H1 (cell line): ENCODE measurements around the gene KRTAP4-2. TPM values are rescaled to one million over a fixed set of nuclear protein-coding genes. Genes with fewer than 3 reads are reported as not detected.

Source experiments
- CTCF ChIA-PET: fragments of 300-600 bp; sonication (Branson Sonifier 250); formaldehyde crosslinking; loops from one replicate; lab custom pipeline; 2021; ENCODE audit not compliant: partially characterized antibody; lab: Charles Lee
- POLR2A ChIA-PET: fragments of 300-600 bp; sonication (Branson Sonifier 250); formaldehyde crosslinking; loops from one replicate; lab custom pipeline; 2021; ENCODE audit warnings: inconsistent platforms; ENCODE audit not compliant: partially characterized antibody; lab: Charles Lee
- DNase-seq, 2 experiments: peaks; one replicate each; pipeline versions ENCODE4 v3.0.0 to v3.0.0-alpha.2; 2010 to 2022; ENCODE audit warnings: low spot score in 2 of 2, low read depth in 1 of 2, mixed read lengths in 1 of 2
- FAIRE-seq: peaks from 2 replicates; lab custom pipeline; 2011; peaks lifted over from hg19 to GRCh38; lab: Jason Lieb, UNC
- H2AFZ ChIP-seq: 2 replicates; pipeline ENCODE4 v1.8.1; 2012; ENCODE audit warnings: low read length, inconsistent platforms
- H2AK5ac ChIP-seq: 2 replicates; pipeline ENCODE4 v1.6.1; 2013; ENCODE audit warnings: low read depth, low read length
- H2BK120ac ChIP-seq: replicated peaks from 2 replicates; pipeline ENCODE3; 2013; ENCODE audit warnings: low read depth, low read length, inconsistent platforms
- H2BK12ac ChIP-seq: 2 replicates; pipeline ENCODE4 v1.6.1; 2013; ENCODE audit warnings: low read depth, low read length
- H2BK15ac ChIP-seq: 2 replicates; pipeline ENCODE4 v1.6.1; 2013; ENCODE audit warnings: low read length
- H2BK20ac ChIP-seq: 2 replicates; pipeline ENCODE4 v1.6.1; 2013; ENCODE audit warnings: low read length
- H2BK5ac ChIP-seq: 2 replicates; pipeline ENCODE4 v1.6.1; 2013; ENCODE audit warnings: low read depth, low read length
- H3K14ac ChIP-seq: 2 replicates; pipeline ENCODE4 v1.6.1; 2013; ENCODE audit warnings: inconsistent platforms; ENCODE audit not compliant: insufficient read length
- H3K18ac ChIP-seq: 2 replicates; pipeline ENCODE4 v1.6.1; 2013; ENCODE audit warnings: low read length; ENCODE audit errors: extremely low read depth
- H3K23ac ChIP-seq: 2 replicates; pipeline ENCODE4 v1.6.1; 2013; ENCODE audit warnings: inconsistent platforms; ENCODE audit not compliant: insufficient read length
- H3K23me2 ChIP-seq: 2 replicates; pipeline ENCODE4 v1.6.1; 2013; ENCODE audit warnings: low read depth, low read length
- H3K27ac ChIP-seq: 2 replicates; pipeline ENCODE4 v1.6.1; 2011; ENCODE audit warnings: low read depth, low read length, inconsistent platforms
- H3K27me3 ChIP-seq, 4 experiments: replicated peaks in 1 of 4; 1 replicate in 1 of 4; 2 replicates in 3 of 4; pipeline versions ENCODE4 v1.6.1 to v1.8.1; 2011 to 2013; ENCODE audit warnings: low read length in 3 of 4, mild to moderate bottlenecking in 3 of 4, inconsistent platforms in 2 of 4, mixed read lengths in 2 of 4, moderate library complexity in 1 of 4; ENCODE audit not compliant: control insufficient read depth in 3 of 4, insufficient read depth in 3 of 4; ENCODE audit errors: extremely low read depth in 1 of 4
- H3K36me3 ChIP-seq, 4 experiments: 2 replicates each; pipeline versions ENCODE4 v1.6.1 to v1.8.1; 2011 to 2013; ENCODE audit warnings: mild to moderate bottlenecking in 4 of 4, low read length in 3 of 4, moderate library complexity in 2 of 4, control low read depth in 1 of 4, inconsistent platforms in 1 of 4; ENCODE audit not compliant: insufficient read depth in 4 of 4, control insufficient read depth in 2 of 4
- H3K4ac ChIP-seq: replicated peaks from 2 replicates; pipeline ENCODE3; 2013; ENCODE audit warnings: low read length, low read depth, mixed read lengths, inconsistent platforms; ENCODE audit not compliant: insufficient read length
- H3K4me1 ChIP-seq, 4 experiments: replicated peaks in 1 of 4; 1 replicate in 1 of 4; 2 replicates in 3 of 4; pipeline versions ENCODE4 v1.6.1 to v1.8.1; 2011 to 2013; ENCODE audit warnings: low read length in 3 of 4, inconsistent platforms in 2 of 4, mixed read lengths in 1 of 4; ENCODE audit not compliant: insufficient read depth in 4 of 4, control insufficient read depth in 3 of 4
- H3K4me2 ChIP-seq, 2 experiments: 2 replicates each; pipeline versions ENCODE4 v1.6.1 to v1.8.1; 2011 to 2013; ENCODE audit warnings: low read depth in 2 of 2, low read length in 2 of 2, control low read depth in 1 of 2, inconsistent platforms in 1 of 2, mild to moderate bottlenecking in 1 of 2; ENCODE audit not compliant: insufficient read depth in 1 of 2
- H3K4me3 ChIP-seq, 4 experiments: fragments of 200-600, 300-600 bp in 1 of 4; sonication (generic), shearing (Covaris generic), sonication (Bioruptor Twin) in 1 of 4; 2 replicates each; pipeline versions ENCODE4 v1.5.1 to v1.8.1; 2011 to 2016; ENCODE audit warnings: low read length in 4 of 4, low read depth in 3 of 4, control low read depth in 2 of 4, inconsistent platforms in 2 of 4, mild to moderate bottlenecking in 2 of 4, mixed read lengths in 1 of 4, moderate library complexity in 1 of 4; ENCODE audit not compliant: insufficient read depth in 2 of 4; ENCODE audit errors: extremely low read depth in 1 of 4
- H3K56ac ChIP-seq: replicated peaks from 2 replicates; pipeline ENCODE3; 2013; ENCODE audit warnings: low read depth, mild to moderate bottlenecking, mixed read lengths, low read length, inconsistent platforms; ENCODE audit not compliant: insufficient read length
- H3K79me1 ChIP-seq: 2 replicates; pipeline ENCODE4 v1.6.1; 2013; ENCODE audit warnings: low read depth, low read length, control low read depth
- H3K79me2 ChIP-seq, 2 experiments: 2 replicates each; pipeline versions ENCODE4 v1.6.1 to v1.8.1; 2012 to 2013; ENCODE audit warnings: low read length in 2 of 2, mild to moderate bottlenecking in 2 of 2, inconsistent platforms in 1 of 2; ENCODE audit not compliant: insufficient read depth in 2 of 2, control insufficient read depth in 1 of 2
- H3K9ac ChIP-seq, 4 experiments: replicated peaks in 1 of 4; 1 replicate in 1 of 4; 2 replicates in 3 of 4; pipeline versions ENCODE4 v1.6.1 to v1.8.1; 2011 to 2013; ENCODE audit warnings: low read depth in 3 of 4, low read length in 3 of 4, control low read depth in 2 of 4, mild to moderate bottlenecking in 2 of 4, moderate library complexity in 2 of 4, inconsistent platforms in 1 of 4; ENCODE audit errors: extremely low read depth in 1 of 4
- H3K9me3 ChIP-seq, 2 experiments: 2 replicates each; pipeline versions ENCODE4 v1.6.1 to v1.8.1; 2012 to 2013; ENCODE audit warnings: mild to moderate bottlenecking in 2 of 2, moderate library complexity in 2 of 2, control low read depth in 1 of 2, inconsistent platforms in 1 of 2, low read depth in 1 of 2, low read length in 1 of 2, mixed read lengths in 1 of 2; ENCODE audit not compliant: insufficient read depth in 2 of 2
- H4K20me1 ChIP-seq, 2 experiments: replicated peaks in 1 of 2; 2 replicates each; pipeline versions ENCODE3 to v1.8.1; 2011 to 2013; ENCODE audit warnings: inconsistent platforms in 2 of 2, low read length in 2 of 2, mild to moderate bottlenecking in 1 of 2; ENCODE audit not compliant: insufficient read depth in 2 of 2, control insufficient read depth in 1 of 2
- H4K5ac ChIP-seq: 2 replicates; pipeline ENCODE4 v1.6.1; 2013; ENCODE audit warnings: low read length, low read depth, mixed read lengths, inconsistent platforms; ENCODE audit not compliant: insufficient read length
- H4K8ac ChIP-seq: 2 replicates; pipeline ENCODE4 v1.8.0; 2013; ENCODE audit warnings: mild to moderate bottlenecking, moderate library complexity, low read length, inconsistent platforms; ENCODE audit not compliant: insufficient read depth; ENCODE audit errors: extremely low read depth
- H4K91ac ChIP-seq: replicated peaks from 2 replicates; pipeline ENCODE3; 2013; ENCODE audit warnings: low read length, mixed read lengths, inconsistent platforms; ENCODE audit not compliant: insufficient read length
- ASH2L ChIP-seq: fragments of 200-600, 300-600 bp; sonication (generic); IDR thresholded peaks from one replicate; pipeline ENCODE4 v1.7.1; 2017; ENCODE audit warnings: low read length
- CBX5 ChIP-seq: fragments of 300-800, 300-1000 bp; sonication (generic); IDR thresholded peaks from 2 replicates; pipeline ENCODE4 v1.7.1; 2016; ENCODE audit warnings: antibody characterized with exemption, low read length, low read depth
- EGR1 ChIP-seq: IDR thresholded peaks from 2 replicates; pipeline ENCODE4 v1.6.1; 2011; ENCODE audit warnings: low read depth, low read length, borderline replicate concordance
- FOSL1 ChIP-seq: IDR thresholded peaks from 2 replicates; pipeline ENCODE4 v1.6.1; 2011; ENCODE audit warnings: mild to moderate bottlenecking, low read depth, low read length, moderate library complexity; ENCODE audit not compliant: insufficient read depth
- GABPA ChIP-seq: IDR thresholded peaks from 2 replicates; pipeline ENCODE4 v1.6.1; 2011; ENCODE audit warnings: mild to moderate bottlenecking, low read length, moderate library complexity, borderline replicate concordance; ENCODE audit not compliant: insufficient read depth
- HDAC6 ChIP-seq: IDR thresholded peaks from one replicate; pipeline ENCODE4 v1.7.1; 2012; ENCODE audit warnings: low read depth, mild to moderate bottlenecking, inconsistent platforms, low read length, moderate library complexity
- KDM4A ChIP-seq: IDR thresholded peaks from one replicate; pipeline ENCODE4 v1.7.1; 2012; ENCODE audit warnings: low read depth, mild to moderate bottlenecking, moderate library complexity, low read length, inconsistent platforms; ENCODE audit not compliant: severe bottlenecking
- RBBP5 ChIP-seq: IDR thresholded peaks from 2 replicates; pipeline ENCODE4 v1.7.1; 2012; ENCODE audit warnings: low read depth, mild to moderate bottlenecking, inconsistent platforms, low read length, moderate library complexity, borderline replicate concordance
- SP2 ChIP-seq: IDR thresholded peaks from 2 replicates; pipeline ENCODE4 v1.6.1; 2012; ENCODE audit warnings: mild to moderate bottlenecking, low read length, inconsistent platforms
- TAF7 ChIP-seq: optimal IDR thresholded peaks from 2 replicates; pipeline ENCODE3; 2011; ENCODE audit warnings: low read depth, mild to moderate bottlenecking, inconsistent platforms, low read length, moderate library complexity, borderline replicate concordance
- WGBS, 2 experiments: shearing (Covaris generic) in 1 of 2; methylation state at CpG; one replicate each; pipeline versions ENCODE4 v1.1.6 to v1.1.7; 2013 to 2015; ENCODE audit warnings: low lambda C conversion rate in 2 of 2, mixed read lengths in 2 of 2, inconsistent platforms in 1 of 2, low coverage in 1 of 2, missing lambda C conversion rate in 1 of 2; ENCODE audit not compliant: insufficient replicate concordance in 2 of 2, insufficient coverage in 1 of 2, insufficient read length in 1 of 2; ENCODE audit errors: extremely low coverage in 1 of 2, missing lambda C conversion rate in 1 of 2; 5-methylcytosine and 5-hydroxymethylcytosine counted together
- polyA plus RNA-seq, 7 experiments: library from polyadenylated mRNA; depleted of rRNA in 3 of 7; stranded (reverse) in 5 of 7; unstranded in 2 of 7; fragments of >200 nt in 5 of 7; fragments of 200-250 nt in 2 of 7; gene quantifications; 1 replicate in 5 of 7; 2 replicates in 1 of 7; 4 replicates in 1 of 7; pipeline versions ENCODE4 v1.2.1 to v1.2.3, GENCODE V29; 2011 to 2013; ENCODE audit warnings: missing spikeins in 2 of 7, mixed read lengths in 2 of 7
- total RNA-seq: library from RNA; stranded (reverse); fragmentation: NEBNext Ultra II Directional; extraction: Animal tissue kit (Norgen Biotek cat#: 25700); gene quantifications from 2 replicates; pipeline ENCODE4 v1.2.1, GENCODE V29; 2021
- TF ChIP-seq, protein P1 (sequence below): IDR thresholded peaks from 2 replicates; pipeline ENCODE4 v1.6.1; 2012; ENCODE audit warnings: inconsistent platforms
- TF ChIP-seq, protein P2 (sequence below): IDR thresholded peaks from 2 replicates; pipeline ENCODE4 v1.6.1; 2011; ENCODE audit warnings: low read depth, mild to moderate bottlenecking, low read length; ENCODE audit not compliant: insufficient read depth

Gene KRTAP4-2
- total and polyA plus RNA-seq, 2 of the 8 experiments (the other 6 are each of a cell fraction or from before 2014, with no cell fraction given), result not detected

DNA sequence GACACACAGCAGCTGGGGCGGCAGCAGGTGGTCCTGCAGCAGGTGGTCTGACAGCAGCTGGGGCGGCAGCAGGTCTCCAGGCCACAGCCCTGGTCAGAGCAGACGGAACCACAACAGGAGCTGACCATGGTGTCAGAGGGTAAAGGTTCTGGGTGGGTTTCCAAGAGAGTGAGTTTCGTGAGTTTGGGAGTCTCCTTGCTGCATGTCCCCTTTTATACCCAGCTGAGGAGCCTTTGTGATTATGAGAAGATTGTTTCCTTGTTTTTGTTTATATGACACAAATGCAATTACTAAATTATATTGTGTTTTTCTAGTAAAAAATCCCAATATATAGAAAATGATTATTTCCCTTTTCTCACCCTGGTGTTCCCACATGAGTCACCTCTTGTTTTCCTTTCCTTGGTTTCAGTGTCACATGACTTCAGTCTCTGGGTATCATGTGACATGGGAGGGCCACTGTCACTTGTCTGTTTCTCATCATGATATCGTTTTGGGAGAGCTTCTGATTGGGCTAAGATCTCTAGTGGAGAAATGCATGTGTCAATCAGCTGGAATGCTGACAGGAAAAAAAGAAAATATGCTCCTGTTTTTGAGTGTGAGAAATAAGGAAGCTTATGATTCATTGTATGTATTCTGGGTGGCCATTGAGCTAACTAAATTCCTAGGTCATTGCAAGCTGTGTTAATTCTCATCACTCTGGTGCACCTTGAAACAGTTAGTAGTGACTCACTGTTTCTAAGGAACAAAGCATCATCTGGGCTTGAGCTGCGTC is 37.5 kb downstream of the KRTAP4-2 start, which contains the start of gene KRTAP4-6:
TSS of gene KRTAP4-6 (minus strand) at position 185 of the 772 bp plus-strand sequence. CDS start at position 128, 57 bp downstream.
- H3K9me3 ChIP-seq, result peaks cover 12% of the 10 kb centered on the region in 2 experiments; a peak in 3 of 4 replicates
- H3K79me2 ChIP-seq, result no peaks in the 10 kb centered on the region
- no peak within 1 kb of the TSS for H3K9ac ChIP-seq
- no peak within 1 kb of the TSS for H2BK15ac ChIP-seq
- no peak within 1 kb of the TSS for H3K4ac ChIP-seq
- no peaks in the 10 kb centered on the region for H3K27me3 ChIP-seq
- FAIRE-seq (no peak), DNase-seq (no peak)
- H4K8ac ChIP-seq, result no peak within 1 kb of the TSS
- H3K14ac ChIP-seq, result no peak within 1 kb of the TSS
- H2BK12ac ChIP-seq, result no peak within 1 kb of the TSS
- H4K20me1 ChIP-seq, result no peaks in the 10 kb centered on the region
- no peak within 1 kb of the TSS for H3K4me2 ChIP-seq
- WGBS, 2 experiments, result 89% methylated on average over 6 of the region's 6 CpGs; no CpG with 5 or more reads in 1 of the 2 experiments
- no peak within 1 kb of the TSS for H4K91ac ChIP-seq
- ChIA-PET CTCF (interaction anchor here (0.6 to 1.0 kb wide), 2 partner anchors 9 to 174 kb away, joined by 3 read pairs; partner anchors contain the start of gene KRTAP4-5), POLR2A (no interaction called here)
- no peak within 1 kb of the TSS for H3K18ac ChIP-seq
- no peak within 1 kb of the TSS for H3K27ac ChIP-seq
- H2BK20ac ChIP-seq, result no peak within 1 kb of the TSS
- H3K4me3 ChIP-seq, result no peak within 1 kb of the TSS
- no peaks in the 10 kb centered on the region for H3K36me3 ChIP-seq
- H3K4me1 ChIP-seq, result no peaks in the 10 kb centered on the region
- H3K56ac ChIP-seq, result no peak within 1 kb of the TSS
- no peak within 1 kb of the TSS for H2AFZ ChIP-seq
- no peaks in the 10 kb centered on the region for H3K79me1 ChIP-seq
- H2BK5ac ChIP-seq, result no peak within 1 kb of the TSS
- no peaks in the 10 kb centered on the region for H3K23me2 ChIP-seq
- no peak within 1 kb of the TSS for H2AK5ac ChIP-seq
- H3K23ac ChIP-seq, result no peak within 1 kb of the TSS
- no peak within 1 kb of the TSS for H2BK120ac ChIP-seq
- H4K5ac ChIP-seq, result no peak within 1 kb of the TSS
- no peak for TF ChIP-seq ASH2L
- TF ChIP-seq KDM4A, result no peak
- TF ChIP-seq FOSL1, result no peak
- no peak for TF ChIP-seq SP2
- TF ChIP-seq CBX5, result no peak
- TF ChIP-seq HDAC6, result no peak
- no peak for TF ChIP-seq RBBP5
- TF ChIP-seq GABPA, result no peak
- no peak for TF ChIP-seq EGR1
- TF ChIP-seq, protein P1, sequence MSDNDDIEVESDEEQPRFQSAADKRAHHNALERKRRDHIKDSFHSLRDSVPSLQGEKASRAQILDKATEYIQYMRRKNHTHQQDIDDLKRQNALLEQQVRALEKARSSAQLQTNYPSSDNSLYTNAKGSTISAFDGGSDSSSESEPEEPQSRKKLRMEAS, result no peak
- TF ChIP-seq TAF7, result no peak
- TF ChIP-seq, protein P2, sequence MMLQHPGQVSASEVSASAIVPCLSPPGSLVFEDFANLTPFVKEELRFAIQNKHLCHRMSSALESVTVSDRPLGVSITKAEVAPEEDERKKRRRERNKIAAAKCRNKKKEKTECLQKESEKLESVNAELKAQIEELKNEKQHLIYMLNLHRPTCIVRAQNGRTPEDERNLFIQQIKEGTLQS, result no peak
